ENCODE results near the gene ARHGAP45. TPM values are rescaled to one million over a fixed set of nuclear protein-coding genes. Genes with fewer than 3 reads are reported as not detected.

ARHGAP45 gene
- total and polyA plus RNA-seq, 2 experiments from 2014 or later, result 24.7 to 71.8 TPM

DNA sequence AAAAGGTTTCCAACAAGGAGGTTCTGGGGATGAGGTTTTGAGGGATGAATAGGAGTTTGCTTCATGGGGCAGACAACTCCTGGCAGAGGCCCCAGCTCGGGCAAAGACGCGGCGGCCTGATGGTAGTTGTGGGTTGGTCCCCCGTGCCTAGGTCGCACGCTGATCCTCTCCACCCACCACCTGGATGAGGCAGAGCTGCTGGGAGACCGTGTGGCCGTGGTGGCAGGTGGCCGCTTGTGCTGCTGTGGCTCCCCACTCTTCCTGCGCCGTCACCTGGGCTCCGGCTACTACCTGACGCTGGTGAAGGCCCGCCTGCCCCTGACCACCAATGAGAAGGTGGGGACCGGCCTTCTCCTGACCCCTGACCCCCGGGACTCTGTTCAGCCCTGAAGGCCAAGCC is 15.2 kb upstream of the ARHGAP45 start:
- Histone ChIP-seq H3K4me1 (ENCODE audit: insufficient read depth) (no peaks in the 10 kb centered on the region), H3K4me3 (no peak overlapping the region), H4K20me1 (replicated peaks; ENCODE audit: insufficient read depth) (no peaks in the 10 kb centered on the region), H3K79me2 (replicated peaks; ENCODE audit: insufficient read depth) (no peaks in the 10 kb centered on the region), H3F3A (replicated peaks; ENCODE audit: low read depth) (no peaks in the 10 kb centered on the region), H3K4me2 (no peak overlapping the region), H3K27ac (ENCODE audit: low read depth) (no peak overlapping the region), H2AFZ (no peak overlapping the region), H3K27me3 (ENCODE audit: insufficient read depth) (no peaks in the 10 kb centered on the region), H3K9me2 (ENCODE audit: insufficient read depth) (no peaks in the 10 kb centered on the region), H3K36me3 (ENCODE audit: insufficient read depth) (peaks cover 1% of the 10 kb centered on the region; the same call in 1 of the 2 replicates)
- Mint-ChIP-seq H3K27me3 (ENCODE audit: insufficient read depth, low read depth, poor library complexity) (peaks cover 21% of the 10 kb centered on the region), H3K27ac (no peak overlapping the region), H3K4me3 (no peak overlapping the region), H3K4me1 (no peaks in the 10 kb centered on the region), H3K36me3 (ENCODE audit: low read depth) (peaks cover 24% of the 10 kb centered on the region), H3K9me3 (peaks cover 13% of the 10 kb centered on the region; the same call in 2 of the 3 replicates)
- no peak for DNase-seq (ENCODE audit: low spot score)
- no peak for TF ChIP-seq CTCF (conservative IDR thresholded peaks at IDR 0.05; ENCODE audit: low read depth in 2 of 2)
- TF ChIP-seq POLR2AphosphoS5 (IDR thresholded peaks at IDR 0.05; ENCODE audit: low read depth), result no peak
- TF ChIP-seq EZH2phosphoT487 (IDR thresholded peaks at IDR 0.05; ENCODE audit: unreplicated experiment), result no peak
- no peak for TF ChIP-seq STAT1 (IDR thresholded peaks at IDR 0.05; ENCODE audit: unreplicated experiment)
- TF ChIP-seq, protein P1, sequence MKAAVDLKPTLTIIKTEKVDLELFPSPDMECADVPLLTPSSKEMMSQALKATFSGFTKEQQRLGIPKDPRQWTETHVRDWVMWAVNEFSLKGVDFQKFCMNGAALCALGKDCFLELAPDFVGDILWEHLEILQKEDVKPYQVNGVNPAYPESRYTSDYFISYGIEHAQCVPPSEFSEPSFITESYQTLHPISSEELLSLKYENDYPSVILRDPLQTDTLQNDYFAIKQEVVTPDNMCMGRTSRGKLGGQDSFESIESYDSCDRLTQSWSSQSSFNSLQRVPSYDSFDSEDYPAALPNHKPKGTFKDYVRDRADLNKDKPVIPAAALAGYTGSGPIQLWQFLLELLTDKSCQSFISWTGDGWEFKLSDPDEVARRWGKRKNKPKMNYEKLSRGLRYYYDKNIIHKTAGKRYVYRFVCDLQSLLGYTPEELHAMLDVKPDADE (IDR thresholded peaks at IDR 0.05), result no peak
- TF ChIP-seq ZNF331 (CRISPR knock-in tag; IDR thresholded peaks at IDR 0.05; ENCODE audit: low read depth), result no peak
- TF ChIP-seq, protein P2, sequence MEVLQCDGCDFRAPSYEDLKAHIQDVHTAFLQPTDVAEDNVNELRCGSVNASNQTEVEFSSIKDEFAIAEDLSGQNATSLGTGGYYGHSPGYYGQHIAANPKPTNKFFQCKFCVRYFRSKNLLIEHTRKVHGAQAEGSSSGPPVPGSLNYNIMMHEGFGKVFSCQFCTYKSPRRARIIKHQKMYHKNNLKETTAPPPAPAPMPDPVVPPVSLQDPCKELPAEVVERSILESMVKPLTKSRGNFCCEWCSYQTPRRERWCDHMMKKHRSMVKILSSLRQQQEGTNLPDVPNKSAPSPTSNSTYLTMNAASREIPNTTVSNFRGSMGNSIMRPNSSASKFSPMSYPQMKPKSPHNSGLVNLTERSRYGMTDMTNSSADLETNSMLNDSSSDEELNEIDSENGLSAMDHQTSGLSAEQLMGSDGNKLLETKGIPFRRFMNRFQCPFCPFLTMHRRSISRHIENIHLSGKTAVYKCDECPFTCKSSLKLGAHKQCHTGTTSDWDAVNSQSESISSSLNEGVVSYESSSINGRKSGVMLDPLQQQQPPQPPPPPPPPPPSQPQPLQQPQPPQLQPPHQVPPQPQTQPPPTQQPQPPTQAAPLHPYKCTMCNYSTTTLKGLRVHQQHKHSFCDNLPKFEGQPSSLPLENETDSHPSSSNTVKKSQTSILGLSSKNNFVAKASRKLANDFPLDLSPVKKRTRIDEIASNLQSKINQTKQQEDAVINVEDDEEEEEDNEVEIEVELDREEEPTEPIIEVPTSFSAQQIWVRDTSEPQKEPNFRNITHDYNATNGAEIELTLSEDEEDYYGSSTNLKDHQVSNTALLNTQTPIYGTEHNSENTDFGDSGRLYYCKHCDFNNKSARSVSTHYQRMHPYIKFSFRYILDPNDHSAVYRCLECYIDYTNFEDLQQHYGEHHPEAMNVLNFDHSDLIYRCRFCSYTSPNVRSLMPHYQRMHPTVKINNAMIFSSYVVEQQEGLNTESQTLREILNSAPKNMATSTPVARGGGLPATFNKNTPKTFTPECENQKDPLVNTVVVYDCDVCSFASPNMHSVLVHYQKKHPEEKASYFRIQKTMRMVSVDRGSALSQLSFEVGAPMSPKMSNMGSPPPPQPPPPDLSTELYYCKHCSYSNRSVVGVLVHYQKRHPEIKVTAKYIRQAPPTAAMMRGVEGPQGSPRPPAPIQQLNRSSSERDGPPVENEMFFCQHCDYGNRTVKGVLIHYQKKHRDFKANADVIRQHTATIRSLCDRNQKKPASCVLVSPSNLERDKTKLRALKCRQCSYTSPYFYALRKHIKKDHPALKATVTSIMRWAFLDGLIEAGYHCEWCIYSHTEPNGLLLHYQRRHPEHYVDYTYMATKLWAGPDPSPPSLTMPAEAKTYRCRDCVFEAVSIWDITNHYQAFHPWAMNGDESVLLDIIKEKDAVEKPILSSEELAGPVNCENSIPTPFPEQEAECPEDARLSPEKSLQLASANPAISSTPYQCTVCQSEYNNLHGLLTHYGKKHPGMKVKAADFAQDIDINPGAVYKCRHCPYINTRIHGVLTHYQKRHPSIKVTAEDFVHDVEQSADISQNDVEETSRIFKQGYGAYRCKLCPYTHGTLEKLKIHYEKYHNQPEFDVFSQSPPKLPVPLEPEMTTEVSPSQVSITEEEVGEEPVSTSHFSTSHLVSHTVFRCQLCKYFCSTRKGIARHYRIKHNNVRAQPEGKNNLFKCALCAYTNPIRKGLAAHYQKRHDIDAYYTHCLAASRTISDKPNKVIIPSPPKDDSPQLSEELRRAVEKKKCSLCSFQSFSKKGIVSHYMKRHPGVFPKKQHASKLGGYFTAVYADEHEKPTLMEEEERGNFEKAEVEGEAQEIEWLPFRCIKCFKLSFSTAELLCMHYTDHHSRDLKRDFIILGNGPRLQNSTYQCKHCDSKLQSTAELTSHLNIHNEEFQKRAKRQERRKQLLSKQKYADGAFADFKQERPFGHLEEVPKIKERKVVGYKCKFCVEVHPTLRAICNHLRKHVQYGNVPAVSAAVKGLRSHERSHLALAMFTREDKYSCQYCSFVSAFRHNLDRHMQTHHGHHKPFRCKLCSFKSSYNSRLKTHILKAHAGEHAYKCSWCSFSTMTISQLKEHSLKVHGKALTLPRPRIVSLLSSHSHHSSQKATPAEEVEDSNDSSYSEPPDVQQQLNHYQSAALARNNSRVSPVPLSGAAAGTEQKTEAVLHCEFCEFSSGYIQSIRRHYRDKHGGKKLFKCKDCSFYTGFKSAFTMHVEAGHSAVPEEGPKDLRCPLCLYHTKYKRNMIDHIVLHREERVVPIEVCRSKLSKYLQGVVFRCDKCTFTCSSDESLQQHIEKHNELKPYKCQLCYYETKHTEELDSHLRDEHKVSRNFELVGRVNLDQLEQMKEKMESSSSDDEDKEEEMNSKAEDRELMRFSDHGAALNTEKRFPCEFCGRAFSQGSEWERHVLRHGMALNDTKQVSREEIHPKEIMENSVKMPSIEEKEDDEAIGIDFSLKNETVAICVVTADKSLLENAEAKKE (CRISPR knock-in tag; IDR thresholded peaks at IDR 0.05), result no peak
- TF ChIP-seq CREB1 (CRISPR knock-in tag; IDR thresholded peaks at IDR 0.05; ENCODE audit: low read depth), result no peak
- no peak for ATAC-seq
